H9 (cell line): ENCODE results near the gene SLC16A6. TPM values are rescaled to one million over a fixed set of nuclear protein-coding genes. Genes with fewer than 3 reads are reported as not detected.

Source experiments
- DNase-seq: peaks from one replicate; pipeline ENCODE4 v3.0.0-alpha.2; 2017
- H2AFZ ChIP-seq: one replicate; pipeline ENCODE4 v1.6.1; 2013; ENCODE audit warnings: mild to moderate bottlenecking, low read length, control low read depth, moderate library complexity
- H2AK5ac ChIP-seq: 2 replicates; pipeline ENCODE4 v1.6.1; 2013; ENCODE audit warnings: low read length, control low read depth, mixed read lengths; ENCODE audit not compliant: insufficient read length
- H2BK120ac ChIP-seq: one replicate; pipeline ENCODE4 v1.6.1; 2013; ENCODE audit warnings: low read depth, mild to moderate bottlenecking, low read length, control low read depth, inconsistent platforms; ENCODE audit not compliant: poor library complexity, severe bottlenecking
- H2BK12ac ChIP-seq: 2 replicates; pipeline ENCODE4 v1.6.1; 2013; ENCODE audit warnings: low read length, control low read depth, mixed read lengths, low read depth; ENCODE audit not compliant: insufficient read length
- H2BK15ac ChIP-seq: 2 replicates; pipeline ENCODE4 v1.6.1; 2013; ENCODE audit warnings: low read depth, low read length, control low read depth
- H2BK20ac ChIP-seq: one replicate; pipeline ENCODE4 v1.6.1; 2013; ENCODE audit warnings: low read depth, mild to moderate bottlenecking, low read length, control low read depth, inconsistent platforms; ENCODE audit not compliant: poor library complexity, severe bottlenecking
- H2BK5ac ChIP-seq: 2 replicates; pipeline ENCODE4 v1.6.1; 2013; ENCODE audit warnings: low read length, control low read depth, mixed read lengths; ENCODE audit not compliant: insufficient read length
- H3K14ac ChIP-seq: 2 replicates; pipeline ENCODE4 v1.6.1; 2013; ENCODE audit warnings: low read length, control low read depth; ENCODE audit not compliant: insufficient read depth
- H3K18ac ChIP-seq: 2 replicates; pipeline ENCODE4 v1.6.1; 2013; ENCODE audit warnings: low read depth, mild to moderate bottlenecking, mixed read lengths, low read length, control low read depth; ENCODE audit not compliant: insufficient read length
- H3K23ac ChIP-seq: 2 replicates; pipeline ENCODE4 v1.6.1; 2013; ENCODE audit warnings: low read length, control low read depth, mixed read lengths, low read depth; ENCODE audit not compliant: insufficient read length
- H3K23me2 ChIP-seq: 2 replicates; pipeline ENCODE4 v1.6.1; 2013; ENCODE audit warnings: low read depth, mild to moderate bottlenecking, mixed read lengths, low read length, control low read depth; ENCODE audit not compliant: insufficient read length, poor library complexity, severe bottlenecking
- H3K27ac ChIP-seq: 2 replicates; pipeline ENCODE4 v1.5.1; 2013; ENCODE audit warnings: low read length, control low read depth, mixed read lengths, low read depth; ENCODE audit not compliant: insufficient read length
- H3K27me3 ChIP-seq: 2 replicates; pipeline ENCODE4 v1.6.1; 2013; ENCODE audit warnings: low read length, control low read depth, inconsistent platforms; ENCODE audit not compliant: insufficient read depth
- H3K4ac ChIP-seq: 2 replicates; pipeline ENCODE4 v1.6.1; 2013; ENCODE audit warnings: low read depth, mild to moderate bottlenecking, control low read depth, inconsistent platforms, low read length, moderate library complexity
- H3K4me1 ChIP-seq: 2 replicates; pipeline ENCODE4 v1.6.1; 2013; ENCODE audit warnings: low read length, control low read depth, inconsistent platforms; ENCODE audit not compliant: insufficient read depth
- H3K4me2 ChIP-seq: 2 replicates; pipeline ENCODE4 v1.6.1; 2013; ENCODE audit warnings: low read length, control low read depth, mixed read lengths; ENCODE audit not compliant: insufficient read length, insufficient read depth
- H3K56ac ChIP-seq: 2 replicates; pipeline ENCODE4 v1.6.1; 2013; ENCODE audit warnings: low read depth, mild to moderate bottlenecking, mixed read lengths, low read length, control low read depth; ENCODE audit not compliant: insufficient read length
- H3K79me1 ChIP-seq: 2 replicates; pipeline ENCODE4 v1.6.1; 2013; ENCODE audit warnings: low read depth, mild to moderate bottlenecking, moderate library complexity, low read length, control low read depth, inconsistent platforms; ENCODE audit not compliant: insufficient read depth, poor library complexity, severe bottlenecking
- H3K79me2 ChIP-seq: 2 replicates; pipeline ENCODE4 v1.6.1; 2013; ENCODE audit warnings: low read length, control low read depth, inconsistent platforms; ENCODE audit not compliant: insufficient read depth
- H3K9ac ChIP-seq: 2 replicates; pipeline ENCODE4 v1.6.1; 2013; ENCODE audit warnings: low read length, control low read depth, mixed read lengths; ENCODE audit not compliant: insufficient read length; ENCODE audit errors: extremely low read depth
- H3K9me3 ChIP-seq: one replicate; pipeline ENCODE4 v1.6.1; 2013; ENCODE audit warnings: low read depth, low read length, inconsistent platforms; ENCODE audit not compliant: control insufficient read depth
- H3T11ph ChIP-seq: one replicate; pipeline ENCODE4 v1.6.1; 2013; ENCODE audit warnings: mild to moderate bottlenecking, low read length, control low read depth, inconsistent platforms
- H4K20me1 ChIP-seq: one replicate; pipeline ENCODE4 v1.6.1; 2013; ENCODE audit not compliant: control insufficient read depth, insufficient read length, insufficient read depth
- H4K5ac ChIP-seq: 2 replicates; pipeline ENCODE4 v1.6.1; 2013; ENCODE audit warnings: low read depth, mild to moderate bottlenecking, mixed read lengths, low read length, control low read depth; ENCODE audit not compliant: insufficient read length
- H4K8ac ChIP-seq: replicated peaks from 2 replicates; pipeline ENCODE4 v1.6.1; 2013; ENCODE audit warnings: low read length, control low read depth, mixed read lengths, low read depth; ENCODE audit not compliant: insufficient read length
- H4K91ac ChIP-seq: 2 replicates; pipeline ENCODE4 v1.6.1; 2013; ENCODE audit warnings: low read depth, mild to moderate bottlenecking, moderate library complexity, mixed read lengths, low read length, control low read depth; ENCODE audit not compliant: insufficient read length
- H3K27ac Mint-ChIP-seq, 3 experiments: 2 replicates in 2 of 3; 3 replicates in 1 of 3; pipeline ENCODE4 v1.8.0; 2020 to 2021; ENCODE audit warnings: mixed read lengths in 3 of 3, mild to moderate bottlenecking in 1 of 3, moderate library complexity in 1 of 3
- H3K27me3 Mint-ChIP-seq: 2 replicates; pipeline ENCODE4 v1.8.0; 2021; ENCODE audit warnings: low read depth, mild to moderate bottlenecking, moderate library complexity, mixed read lengths
- H3K36me3 Mint-ChIP-seq, 3 experiments: 2 replicates in 2 of 3; 3 replicates in 1 of 3; pipeline ENCODE4 v1.8.0; 2020 to 2021; ENCODE audit warnings: low read depth in 3 of 3, mixed read lengths in 3 of 3; ENCODE audit not compliant: insufficient read depth in 1 of 3
- H3K4me1 Mint-ChIP-seq, 2 experiments: 2 replicates each; pipeline ENCODE4 v1.8.0; 2020; ENCODE audit warnings: mixed read lengths in 2 of 2
- H3K4me3 Mint-ChIP-seq, 2 experiments: 2 replicates in 1 of 2; 3 replicates in 1 of 2; pipeline ENCODE4 v1.8.0; 2020 to 2021; ENCODE audit warnings: mild to moderate bottlenecking in 2 of 2, mixed read lengths in 2 of 2, moderate library complexity in 1 of 2
- H3K9me3 Mint-ChIP-seq, 2 experiments: 2 replicates in 1 of 2; 3 replicates in 1 of 2; pipeline ENCODE4 v1.8.0; 2020; ENCODE audit warnings: mild to moderate bottlenecking in 2 of 2, mixed read lengths in 2 of 2, moderate library complexity in 1 of 2
- WGBS: extraction: QIAGEN DNeasy Blood & Tissue Kit; methylation state at CpG from one replicate; pipeline ENCODE4 v1.1.7; 2013; ENCODE audit warnings: missing lambda C conversion rate, low lambda C conversion rate, mixed read lengths; ENCODE audit not compliant: insufficient read length; ENCODE audit errors: extremely low coverage; 5-methylcytosine and 5-hydroxymethylcytosine counted together
- total RNA-seq: library from RNA; stranded (reverse); gene quantifications from 2 replicates; pipeline ENCODE4 v1.2.1, GENCODE V29; 2021
- TF ChIP-seq, protein P1 (sequence below): fragments of 200-600 bp; sonication (generic); conservative IDR thresholded peaks from 3 replicates; pipeline ENCODE4 v1.8.0; 2021; ENCODE audit warnings: antibody characterized with exemption, mild to moderate bottlenecking

Gene SLC16A6
- total RNA-seq, 1 experiment from 2014 or later: 0.33 TPM

DNA sequence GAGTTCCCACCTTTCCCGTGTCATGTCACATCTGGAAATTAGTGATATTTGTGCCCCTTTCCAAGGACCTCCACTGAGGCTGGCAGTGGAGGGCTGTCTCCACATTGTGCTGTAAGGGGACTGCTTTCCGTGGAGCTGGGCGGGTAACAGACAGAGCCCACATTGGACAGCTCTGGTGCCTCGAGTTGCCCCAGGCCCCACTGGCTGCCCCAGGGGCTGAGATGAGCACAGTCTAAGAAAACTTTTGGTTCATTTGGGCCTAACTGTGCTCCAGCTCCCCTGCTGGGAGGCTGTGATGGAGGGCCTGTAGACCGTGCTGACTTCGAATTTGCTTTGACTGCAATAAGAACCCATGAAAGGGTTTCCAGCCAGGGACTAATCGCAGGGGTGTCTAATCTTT, 38.4 kb upstream of the SLC16A6 start:
- peaks cover 10 to 15% (median 15%) of the 10 kb centered on the region in 3 experiments for H3K36me3 Mint-ChIP-seq
- H3K27me3 ChIP-seq: no peaks in the 10 kb centered on the region
- H3K4me1 Mint-ChIP-seq: 0 out of 4 replicates have a peak, but pooled peaks cover 0 to 2% of the 10 kb centered on the region in 2 experiments
- no peak overlapping the region for H3K9ac ChIP-seq
- H2BK15ac ChIP-seq: no peak overlapping the region
- H4K8ac ChIP-seq: no peak overlapping the region
- no peaks in the 10 kb centered on the region for H4K20me1 ChIP-seq
- H2BK20ac ChIP-seq: no peak overlapping the region
- H3K27ac Mint-ChIP-seq: peak overlapping the region in 1 of 3 experiments; percentile 77; a peak in 2 of 7 replicates
- H3K56ac ChIP-seq: no peak overlapping the region
- H3K23ac ChIP-seq: no peak overlapping the region
- WGBS: no CpG with 5 or more reads among the region's 7 CpGs
- TF ChIP-seq, protein P1, sequence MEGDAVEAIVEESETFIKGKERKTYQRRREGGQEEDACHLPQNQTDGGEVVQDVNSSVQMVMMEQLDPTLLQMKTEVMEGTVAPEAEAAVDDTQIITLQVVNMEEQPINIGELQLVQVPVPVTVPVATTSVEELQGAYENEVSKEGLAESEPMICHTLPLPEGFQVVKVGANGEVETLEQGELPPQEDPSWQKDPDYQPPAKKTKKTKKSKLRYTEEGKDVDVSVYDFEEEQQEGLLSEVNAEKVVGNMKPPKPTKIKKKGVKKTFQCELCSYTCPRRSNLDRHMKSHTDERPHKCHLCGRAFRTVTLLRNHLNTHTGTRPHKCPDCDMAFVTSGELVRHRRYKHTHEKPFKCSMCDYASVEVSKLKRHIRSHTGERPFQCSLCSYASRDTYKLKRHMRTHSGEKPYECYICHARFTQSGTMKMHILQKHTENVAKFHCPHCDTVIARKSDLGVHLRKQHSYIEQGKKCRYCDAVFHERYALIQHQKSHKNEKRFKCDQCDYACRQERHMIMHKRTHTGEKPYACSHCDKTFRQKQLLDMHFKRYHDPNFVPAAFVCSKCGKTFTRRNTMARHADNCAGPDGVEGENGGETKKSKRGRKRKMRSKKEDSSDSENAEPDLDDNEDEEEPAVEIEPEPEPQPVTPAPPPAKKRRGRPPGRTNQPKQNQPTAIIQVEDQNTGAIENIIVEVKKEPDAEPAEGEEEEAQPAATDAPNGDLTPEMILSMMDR: no peak
- no peak overlapping the region for H3K18ac ChIP-seq
- no peak for DNase-seq
- H3K79me2 ChIP-seq: no peaks in the 10 kb centered on the region
- H3K4me2 ChIP-seq: no peak overlapping the region
- no peak overlapping the region for H4K5ac ChIP-seq
- no peaks in the 10 kb centered on the region for H3K9me3 ChIP-seq
- no peak overlapping the region for H3T11ph ChIP-seq
- no peak overlapping the region for H2AK5ac ChIP-seq
- no peak overlapping the region for H2BK12ac ChIP-seq
- H3K9me3 Mint-ChIP-seq: peaks cover 21 to 32% of the 10 kb centered on the region in 2 experiments
- H2BK5ac ChIP-seq: no peak overlapping the region
- H3K27me3 Mint-ChIP-seq: peaks cover 1% of the 10 kb centered on the region; the same call in 1 of the 2 replicates
- H3K23me2 ChIP-seq: no peaks in the 10 kb centered on the region
- no peak overlapping the region for H2AFZ ChIP-seq
- no peak overlapping the region for H2BK120ac ChIP-seq
- no peak overlapping the region for H3K4ac ChIP-seq
- H3K4me1 ChIP-seq: no peaks in the 10 kb centered on the region
- H3K79me1 ChIP-seq: no peaks in the 10 kb centered on the region
- no peak overlapping the region for H3K4me3 Mint-ChIP-seq
- no peak overlapping the region for H3K14ac ChIP-seq
- H3K27ac ChIP-seq: no peak overlapping the region
- no peak overlapping the region for H4K91ac ChIP-seq
